Neural cell (in vitro differentiated cells): ENCODE measurements around the gene FSIP1. TPM values are rescaled to one million over a fixed set of nuclear protein-coding genes. Genes with fewer than 3 reads are reported as not detected.

Experiments used
- H2AFZ ChIP-seq: fragments of 200-600, 300-800 bp; sonication (generic), shearing (Covaris generic); 2 replicates; pipeline ENCODE4 v1.6.0; 2014; ENCODE audit warnings: low read depth, mild to moderate bottlenecking, antibody characterized with exemption, low read length, moderate library complexity
- H3F3A ChIP-seq: fragments of 200-600 bp; shearing (Covaris generic); 2 replicates; pipeline ENCODE4 v1.6.1; 2016; ENCODE audit warnings: mild to moderate bottlenecking, moderate library complexity, mixed read lengths, antibody characterized with exemption, low read length; ENCODE audit not compliant: insufficient read depth, poor library complexity, severe bottlenecking
- H3K27ac ChIP-seq: fragments of 200-600, 300-800 bp; sonication (generic), shearing (Covaris generic); 2 replicates; pipeline ENCODE4 v1.5.1; 2014; ENCODE audit warnings: mild to moderate bottlenecking, low read length, moderate library complexity
- H3K27me3 ChIP-seq: fragments of 300-800, 200-600 bp; sonication (generic), shearing (Covaris generic); 2 replicates; pipeline ENCODE4 v1.6.0; 2014; ENCODE audit warnings: mild to moderate bottlenecking, low read depth, low read length, moderate library complexity; ENCODE audit not compliant: insufficient read depth
- H3K36me3 ChIP-seq: fragments of 300-800, 200-600 bp; sonication (generic), shearing (Covaris generic); 2 replicates; pipeline ENCODE4 v1.5.1; 2014; ENCODE audit warnings: mild to moderate bottlenecking, antibody characterized with exemption, low read length, moderate library complexity; ENCODE audit not compliant: insufficient read depth
- H3K4me2 ChIP-seq: fragments of 300-800, 200-600 bp; sonication (generic), shearing (Covaris generic); 2 replicates; pipeline ENCODE4 v1.6.0; 2014; ENCODE audit warnings: mild to moderate bottlenecking, low read length
- H3K4me3 ChIP-seq: fragments of 300-800, 200-600 bp; sonication (generic), shearing (Covaris generic); 2 replicates; pipeline ENCODE4 v1.5.1; 2014; ENCODE audit warnings: mild to moderate bottlenecking, low read length, moderate library complexity
- H3K79me2 ChIP-seq: fragments of 200-600 bp; shearing (Covaris generic); replicated peaks from 2 replicates; pipeline ENCODE4 v1.6.0; 2014; ENCODE audit warnings: mild to moderate bottlenecking, low read length, moderate library complexity; ENCODE audit not compliant: insufficient read depth
- H3K9ac ChIP-seq: fragments of 300-800, 200-600 bp; sonication (generic), shearing (Covaris generic); 2 replicates; pipeline ENCODE4 v1.6.1; 2016; ENCODE audit warnings: mild to moderate bottlenecking, low read length, mixed read lengths
- H3K9me2 ChIP-seq: fragments of 200-600 bp; shearing (Covaris generic); 2 replicates; pipeline ENCODE4 v1.6.1; 2016; ENCODE audit warnings: mild to moderate bottlenecking, low read length, mixed read lengths; ENCODE audit not compliant: insufficient read depth
- H3K9me3 ChIP-seq: fragments of 200-600, 300-800 bp; sonication (generic), shearing (Covaris generic); 2 replicates; pipeline ENCODE4 v1.6.1; 2016; ENCODE audit warnings: mild to moderate bottlenecking, mixed run types, low read length, moderate library complexity, mixed read lengths
- H4K20me1 ChIP-seq: fragments of 200-600 bp; shearing (Covaris generic); 2 replicates; pipeline ENCODE4 v1.6.1; 2016; ENCODE audit warnings: mild to moderate bottlenecking, mixed run types; ENCODE audit not compliant: insufficient read depth
- CTCF ChIP-seq: fragments of 450-650 bp; IDR thresholded peaks from 2 replicates; pipeline ENCODE4 v1.5.1; 2014; ENCODE audit warnings: antibody characterized with exemption, mild to moderate bottlenecking, moderate library complexity; ENCODE audit not compliant: poor library complexity, severe bottlenecking
- EP300 ChIP-seq: fragments of 450-650 bp; conservative IDR thresholded peaks from 2 replicates; pipeline ENCODE4 v1.6.1; 2014; ENCODE audit warnings: antibody characterized with exemption, mild to moderate bottlenecking, moderate library complexity; ENCODE audit not compliant: poor library complexity, severe bottlenecking
- EZH2 ChIP-seq: fragments of 200-600, 300-800 bp; shearing (Covaris generic), sonication (generic); IDR thresholded peaks from 2 replicates; pipeline ENCODE4 v1.6.1; 2014; ENCODE audit warnings: antibody characterized with exemption, low read length, borderline replicate concordance, mild to moderate bottlenecking; ENCODE audit not compliant: insufficient read depth, poor library complexity, severe bottlenecking
- MXI1 ChIP-seq: fragments of 450-650 bp; conservative IDR thresholded peaks from 2 replicates; pipeline ENCODE4 v1.6.1; 2014; ENCODE audit warnings: antibody characterized with exemption, mild to moderate bottlenecking; ENCODE audit not compliant: poor library complexity, severe bottlenecking
- POLR2AphosphoS5 ChIP-seq: IDR thresholded peaks from 2 replicates; pipeline ENCODE4 v1.6.1; 2012
- RAD21 ChIP-seq: fragments of 450-650 bp; conservative IDR thresholded peaks from 2 replicates; pipeline ENCODE4 v1.6.1; 2014; ENCODE audit warnings: antibody characterized with exemption, mild to moderate bottlenecking, moderate library complexity
- REST ChIP-seq: IDR thresholded peaks from 2 replicates; pipeline ENCODE4 v1.6.1; 2012; ENCODE audit warnings: borderline replicate concordance
- SMC3 ChIP-seq: fragments of 450-650 bp; conservative IDR thresholded peaks from 2 replicates; pipeline ENCODE4 v1.6.1; 2014; ENCODE audit warnings: antibody characterized with exemption, mild to moderate bottlenecking, moderate library complexity; ENCODE audit not compliant: poor library complexity
- TAF1 ChIP-seq: IDR thresholded peaks from 2 replicates; pipeline ENCODE4 v1.6.1; 2012; ENCODE audit warnings: low read depth
- polyA plus RNA-seq: library from polyadenylated mRNA; depleted of rRNA; stranded (reverse); fragments of >200 nt; gene quantifications from 2 replicates; pipeline ENCODE4 v1.2.3, GENCODE V29; 2014

FSIP1 gene
- polyA plus RNA-seq, 1 donor from 2014 or later: 3.8 TPM

DNA sequence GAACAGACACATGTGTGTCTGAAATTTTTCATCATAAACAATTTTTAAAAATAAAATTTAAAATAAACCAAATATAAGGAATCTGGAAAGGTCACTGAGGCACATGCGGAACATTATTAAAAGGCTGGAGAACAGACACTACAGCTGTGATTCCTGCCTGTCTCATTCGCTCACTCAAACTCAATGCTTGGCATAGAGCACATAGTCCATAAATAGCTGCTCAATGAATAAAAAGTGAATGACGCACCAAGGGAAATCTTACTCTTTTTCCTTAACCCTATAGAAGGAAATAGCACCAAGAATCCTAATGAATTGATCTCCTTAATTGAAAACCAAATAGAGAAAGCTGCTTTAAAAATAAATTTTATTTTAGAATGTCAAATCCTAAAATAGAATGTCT lies 98.4 kb downstream of the FSIP1 start:
- H2AFZ ChIP-seq: no peak overlapping the region
- no peak overlapping the region for H3K27ac ChIP-seq
- H3K79me2 ChIP-seq: no peaks in the 10 kb centered on the region
- H4K20me1 ChIP-seq: no peaks in the 10 kb centered on the region
- no peak overlapping the region for H3K4me3 ChIP-seq
- no peaks in the 10 kb centered on the region for H3K9me3 ChIP-seq
- H3K36me3 ChIP-seq: no peaks in the 10 kb centered on the region
- TF ChIP-seq POLR2AphosphoS5: no peak
- no peak for TF ChIP-seq EZH2
- no peak for TF ChIP-seq EP300
- TF ChIP-seq CTCF: no peak
- TF ChIP-seq TAF1: no peak
- TF ChIP-seq RAD21: no peak
- TF ChIP-seq SMC3: no peak
- TF ChIP-seq REST: no peak
- TF ChIP-seq MXI1: no peak
- H3F3A ChIP-seq: no peaks in the 10 kb centered on the region
- H3K27me3 ChIP-seq: no peaks in the 10 kb centered on the region
- no peak overlapping the region for H3K4me2 ChIP-seq
- no peak overlapping the region for H3K9ac ChIP-seq
- no peaks in the 10 kb centered on the region for H3K9me2 ChIP-seq

- no peak overlapping the region for H3K4me3 ChIP-seq
- H3K9me2 ChIP-seq: no peaks in the 10 kb centered on the region
- no peak overlapping the region for H3K9ac ChIP-seq
- no peak overlapping the region for H3K4me2 ChIP-seq
- TF ChIP-seq SMC3 (no peak), EZH2 (no peak), RAD21 (no peak), POLR2AphosphoS5 (no peak), TAF1 (no peak), EP300 (no peak), REST (no peak), CTCF (no peak), MXI1 (no peak)
- H4K20me1 ChIP-seq: no peaks in the 10 kb centered on the region
- H3F3A ChIP-seq: no peaks in the 10 kb centered on the region
- no peaks in the 10 kb centered on the region for H3K9me3 ChIP-seq
- no peaks in the 10 kb centered on the region for H3K79me2 ChIP-seq
- no peaks in the 10 kb centered on the region for H3K27me3 ChIP-seq
- no peak overlapping the region for H2AFZ ChIP-seq
- no peak overlapping the region for H3K27ac ChIP-seq
- no peaks in the 10 kb centered on the region for H3K36me3 ChIP-seq
Measured at GRCh38 chr15:39682366-39682765, 100.3 kb downstream of the FSIP1 start.
